Measurements from ENCODE around the gene MESP2. TPM values are rescaled to one million over a fixed set of nuclear protein-coding genes. Genes with fewer than 3 reads are reported as not detected.

MESP2 gene
- total and polyA plus RNA-seq, 2 of the 8 experiments (the other 6 are each of a cell fraction or from before 2014, with no cell fraction given) = 0.35 to 0.80 TPM

- Histone ChIP-seq H3K4me2 (ENCODE audit: insufficient read depth in 1 of 2, low read depth in 2 of 2, low read length in 2 of 2) (no peak overlapping the region), H4K20me1 (replicated peaks in 1 of 2; ENCODE audit: control insufficient read depth in 1 of 2, insufficient read depth in 2 of 2, low read length in 2 of 2) (peaks cover 0 to 2% of the 10 kb centered on the region in 2 experiments), H3K4me1 (replicated peaks in 1 of 4; ENCODE audit: control insufficient read depth in 3 of 4, insufficient read depth in 4 of 4, low read length in 3 of 4) (peaks cover 0 to 11% (median 2%) of the 10 kb centered on the region in 4 experiments; a peak in 2 of 7 replicates), H4K91ac (replicated peaks; ENCODE audit: insufficient read length, low read length) (no peak overlapping the region), H3K14ac (ENCODE audit: insufficient read length) (no peak overlapping the region), H4K5ac (ENCODE audit: insufficient read length, low read depth, low read length) (no peak overlapping the region), H3K27me3 (replicated peaks in 1 of 4; ENCODE audit: control insufficient read depth in 3 of 4, extremely low read depth in 1 of 4, insufficient read depth in 3 of 4, low read length in 3 of 4) (no peaks in the 10 kb centered on the region), H2BK12ac (ENCODE audit: low read depth, low read length) (no peak overlapping the region), H2AFZ (ENCODE audit: low read length) (no peak overlapping the region), H2BK20ac (ENCODE audit: low read length) (no peak overlapping the region), H3K4ac (replicated peaks; ENCODE audit: insufficient read length, low read depth, low read length) (no peak overlapping the region), H2BK5ac (ENCODE audit: low read depth, low read length) (no peak overlapping the region), H3K36me3 (ENCODE audit: control insufficient read depth in 2 of 4, insufficient read depth in 4 of 4, low read length in 3 of 4) (no peaks in the 10 kb centered on the region), H3K56ac (replicated peaks; ENCODE audit: insufficient read length, low read depth, low read length) (no peak overlapping the region), H3K9me3 (ENCODE audit: insufficient read depth in 2 of 2, low read depth in 1 of 2, low read length in 1 of 2) (no peaks in the 10 kb centered on the region), H3K4me3 (ENCODE audit: extremely low read depth in 1 of 4, insufficient read depth in 2 of 4, low read depth in 3 of 4, low read length in 4 of 4) (no peak overlapping the region), H3K9ac (replicated peaks in 1 of 4; ENCODE audit: extremely low read depth in 1 of 4, low read depth in 3 of 4, low read length in 3 of 4) (no peak overlapping the region), H3K18ac (ENCODE audit: extremely low read depth, low read length) (no peak overlapping the region), H2BK15ac (ENCODE audit: low read length) (no peak overlapping the region), H2AK5ac (ENCODE audit: low read depth, low read length) (no peak overlapping the region), H2BK120ac (replicated peaks; ENCODE audit: low read depth, low read length) (no peak overlapping the region), H3K79me2 (ENCODE audit: control insufficient read depth in 1 of 2, insufficient read depth in 2 of 2, low read length in 2 of 2) (no peaks in the 10 kb centered on the region), H3K27ac (ENCODE audit: low read depth, low read length) (no peak overlapping the region), H3K23ac (ENCODE audit: insufficient read length) (no peak overlapping the region), H4K8ac (ENCODE audit: extremely low read depth, insufficient read depth, low read length) (no peak overlapping the region), H3K23me2 (ENCODE audit: low read depth, low read length) (no peaks in the 10 kb centered on the region), H3K79me1 (ENCODE audit: low read depth, low read length) (no peaks in the 10 kb centered on the region)
- CTCF ChIA-PET (ENCODE audit: partially characterized antibody) = interaction anchor here (6.9 kb wide), 1 partner anchor 64 kb away, joined by 35 read pairs; no protein-coding TSS in a partner anchor
- POLR2A ChIA-PET (ENCODE audit: partially characterized antibody) = no interaction called here
- FAIRE-seq (no peak), DNase-seq (ENCODE audit: low read depth in 1 of 2, low spot score in 2 of 2) (no peak)
- 86% methylated on average over 10 of the region's 10 CpGs; no CpG with 5 or more reads in 1 of the 2 experiments for WGBS, 2 experiments (ENCODE audit: extremely low coverage in 1 of 2, insufficient coverage in 1 of 2, insufficient read length in 1 of 2, insufficient replicate concordance in 2 of 2, low coverage in 1 of 2, low lambda C conversion rate in 2 of 2, missing lambda C conversion rate in 1 of 2)
- TF ChIP-seq, protein P1, sequence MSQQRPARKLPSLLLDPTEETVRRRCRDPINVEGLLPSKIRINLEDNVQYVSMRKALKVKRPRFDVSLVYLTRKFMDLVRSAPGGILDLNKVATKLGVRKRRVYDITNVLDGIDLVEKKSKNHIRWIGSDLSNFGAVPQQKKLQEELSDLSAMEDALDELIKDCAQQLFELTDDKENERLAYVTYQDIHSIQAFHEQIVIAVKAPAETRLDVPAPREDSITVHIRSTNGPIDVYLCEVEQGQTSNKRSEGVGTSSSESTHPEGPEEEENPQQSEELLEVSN (IDR thresholded peaks at IDR 0.05) = no peak
- no peak for TF ChIP-seq BACH1 (IDR thresholded peaks at IDR 0.05; ENCODE audit: low read length)
- TF ChIP-seq USF2 (IDR thresholded peaks at IDR 0.05; ENCODE audit: low read length) = no peak
- no peak for TF ChIP-seq FOSL1 (IDR thresholded peaks at IDR 0.05; ENCODE audit: insufficient read depth, low read depth, low read length)
Observed at GRCh38 chr15:89825271-89825940, 49.3 kb downstream of the MESP2 start.
